GM19023 (cell line): Measurements from ENCODE around the gene OTUD1.
"Not testable (repeated sequence)": the region's sequence is repeated elsewhere in the genome, so short reads cannot be mapped to it uniquely, and the experiment has no call there.

Source experiments
- ATAC-seq: cut with Tn5 transposase; IDR thresholded peaks from one replicate; pipeline ENCODE4 v1.9.1; 2021; ENCODE audit warnings: mild to moderate bottlenecking, moderate library complexity; ENCODE audit not compliant: unreplicated experiment

The OTUD1 gene

GRCh38 chr10:23438547-23439451 lies at the start of gene OTUD1:
OTUD1 (plus strand) TSS chr10:23439075; CDS start chr10:23439458, 383 bp downstream.
- peak; percentile 81 for ATAC-seq

DNA sequence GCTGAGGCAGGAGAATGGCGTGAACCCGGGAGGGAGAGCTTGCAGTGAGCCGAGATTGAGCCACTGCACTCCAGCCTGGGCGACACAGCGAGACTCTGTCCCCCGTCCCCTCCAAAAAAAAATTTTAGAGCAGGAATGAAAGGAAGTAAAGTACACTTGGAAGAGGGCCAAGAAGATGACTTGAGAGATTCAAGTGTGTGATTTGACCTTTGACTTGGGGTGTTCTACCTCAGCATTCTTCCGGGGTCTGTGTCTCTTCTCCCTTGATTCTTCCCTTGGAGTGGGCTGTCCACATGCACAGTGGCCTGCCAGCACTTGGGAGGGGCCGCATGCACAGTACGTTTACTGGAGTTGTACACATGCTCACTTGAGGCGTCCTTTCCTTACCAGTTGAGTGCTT lies 48.5 kb upstream of the OTUD1 start:
- not testable (repeated sequence) for ATAC-seq

GRCh38 chr10:23390809-23391208 lies 48.1 kb upstream of the OTUD1 start:
- ATAC-seq, result no peak

DNA sequence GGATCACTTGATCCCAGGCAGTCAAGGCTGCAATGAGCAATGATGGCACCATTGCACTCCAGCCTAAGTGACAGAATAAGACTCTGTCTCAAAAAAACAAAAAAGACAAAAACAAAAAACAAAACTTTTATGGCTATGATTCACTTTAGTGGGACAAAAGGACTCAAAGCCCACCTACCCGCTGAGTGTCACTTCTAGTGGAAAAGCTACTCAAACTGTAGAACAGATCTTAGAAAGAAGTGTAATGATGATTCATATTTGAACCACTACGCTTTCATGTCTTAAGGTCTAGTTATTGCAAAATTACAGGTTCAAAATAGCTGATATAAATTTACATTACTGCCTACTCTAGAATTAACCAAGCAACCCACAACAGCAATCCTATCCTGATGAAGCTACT lies 47.1 kb upstream of the OTUD1 start:
- ATAC-seq, result no peak

DNA sequence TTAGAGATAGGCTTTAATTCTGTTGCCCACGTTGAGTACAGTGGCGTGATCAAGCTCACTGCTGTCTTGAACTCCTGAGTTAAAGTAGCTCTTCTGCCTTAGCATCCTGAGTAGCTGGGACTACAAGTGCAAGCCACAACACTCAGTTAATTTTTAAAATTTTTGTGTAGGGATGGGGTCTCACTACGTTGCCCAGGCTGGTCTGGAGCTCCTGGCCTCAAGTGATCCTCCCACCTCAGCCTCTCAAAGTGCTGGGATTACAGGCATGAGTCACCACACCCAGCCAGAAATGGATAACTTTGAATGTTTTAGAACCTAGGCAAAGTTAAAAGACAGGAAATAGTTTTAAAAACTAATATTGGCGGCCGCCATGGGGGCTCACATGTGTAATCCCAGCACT lies 43.9 kb upstream of the OTUD1 start:
- ATAC-seq, result no peak

DNA sequence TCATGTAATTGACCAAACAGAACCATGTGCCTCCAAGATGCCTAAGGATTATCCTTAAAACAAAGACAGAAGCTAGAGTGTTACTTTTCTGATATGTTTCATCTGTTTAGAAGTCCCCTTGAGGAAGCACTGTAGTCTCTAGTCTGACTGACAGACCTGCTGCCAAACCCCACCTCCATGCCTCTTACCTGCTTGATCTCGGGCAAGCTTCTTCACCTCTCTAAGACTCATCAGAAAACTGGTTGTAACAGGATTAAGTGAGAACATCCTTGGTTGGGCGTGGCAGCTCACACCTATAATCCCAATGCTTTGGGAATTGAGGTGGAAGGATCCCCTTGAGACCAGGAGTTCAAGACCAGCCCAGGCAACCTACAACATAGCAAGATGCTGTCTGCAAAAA lies 42.2 kb upstream of the OTUD1 start:
- no peak for ATAC-seq

GRCh38 chr10:23399701-23400144 lies 39.2 kb upstream of the OTUD1 start:
- no peak for ATAC-seq

- no peak for ATAC-seq
These were observed 36.0 kb upstream of the OTUD1 start for GRCh38 chr10:23402856-23403255.

DNA sequence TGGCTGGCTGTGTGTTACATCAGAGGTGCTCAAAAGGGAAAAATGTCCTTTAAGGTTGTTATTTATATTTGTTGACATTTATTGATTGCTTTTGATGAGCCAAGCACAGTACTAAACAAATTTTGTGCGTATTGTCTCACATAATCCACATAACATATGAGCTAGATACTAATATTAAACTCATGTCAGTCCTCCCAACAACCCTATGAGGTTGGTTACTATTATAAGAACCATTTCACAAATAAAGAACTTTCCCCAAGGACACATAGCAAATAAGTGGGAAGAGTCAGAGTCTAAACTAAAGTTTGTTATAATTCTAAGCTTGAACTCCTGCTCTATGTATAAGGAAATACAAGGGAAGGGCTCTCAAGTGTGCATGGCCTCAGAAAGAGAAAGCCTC lies 35.6 kb upstream of the OTUD1 start:
- no peak for ATAC-seq

- no peak for ATAC-seq
These were observed 35.2 kb upstream of the OTUD1 start for GRCh38 chr10:23403719-23404118.

- no peak for ATAC-seq
These were observed 34.4 kb upstream of the OTUD1 start for GRCh38 chr10:23404461-23404980.

DNA sequence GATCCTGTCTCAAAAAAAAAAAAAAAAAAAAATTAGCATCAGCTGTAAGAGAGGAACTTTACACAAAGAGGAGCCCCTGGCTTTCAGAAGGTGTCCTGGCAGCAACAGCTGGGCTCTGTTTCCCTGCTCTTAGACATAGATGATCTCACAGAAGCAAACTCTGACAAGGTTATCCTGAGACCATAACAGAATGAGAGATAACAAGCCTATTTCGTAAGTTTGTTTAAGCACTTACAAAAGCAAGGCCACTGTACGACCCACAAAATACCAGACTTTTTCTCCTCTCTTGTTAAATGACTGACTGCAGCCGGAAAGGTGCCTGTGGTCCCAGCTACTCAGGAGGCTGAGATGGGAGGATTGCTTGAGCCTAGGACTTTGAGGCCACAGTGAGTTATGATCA lies 33.3 kb upstream of the OTUD1 start:
- ATAC-seq, result no peak

GRCh38 chr10:23406409-23406808 lies 32.5 kb upstream of the OTUD1 start:
- no peak for ATAC-seq

DNA sequence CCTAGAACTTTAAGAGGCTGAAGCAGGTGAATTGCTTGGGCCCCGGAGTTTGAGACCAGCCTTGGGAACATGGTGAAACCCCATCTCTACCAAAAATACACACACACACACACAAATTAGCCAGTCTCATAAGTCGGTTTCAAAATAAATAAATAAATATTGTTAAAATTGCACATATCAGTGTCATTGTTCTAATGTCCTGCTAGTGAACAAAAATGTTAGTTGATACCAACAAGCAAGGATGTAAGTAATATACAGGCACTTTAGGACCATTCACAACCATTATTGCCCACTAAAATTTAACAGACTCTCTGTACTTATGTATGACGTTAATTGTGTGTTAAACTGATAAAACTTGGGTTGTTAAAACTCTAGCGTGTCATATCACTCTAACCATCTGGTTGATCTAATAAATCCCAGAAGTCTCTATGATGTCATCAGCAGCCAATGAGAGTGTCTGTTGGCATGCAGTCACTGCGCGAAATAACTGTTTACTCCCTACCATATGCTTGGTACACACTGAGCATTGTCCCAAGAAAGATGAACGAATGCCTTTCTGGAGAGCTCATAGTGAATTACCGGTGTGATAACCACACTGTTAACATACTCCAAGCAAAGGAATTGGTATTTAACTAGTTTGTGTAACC lies 30.4 kb upstream of the OTUD1 start:
- ATAC-seq, result no peak

GRCh38 chr10:23412223-23412622 lies 26.7 kb upstream of the OTUD1 start:
- no peak for ATAC-seq

- ATAC-seq, result peak; percentile 88
These were observed 25.2 kb upstream of the OTUD1 start for GRCh38 chr10:23413629-23414089.

- ATAC-seq, result no peak
These were observed 24.2 kb upstream of the OTUD1 start for GRCh38 chr10:23414658-23415057.

- no peak for ATAC-seq
These were observed 21.6 kb upstream of the OTUD1 start for GRCh38 chr10:23417254-23417653.

- ATAC-seq, result no peak
These were observed 20.7 kb upstream of the OTUD1 start for GRCh38 chr10:23418051-23418681.

- ATAC-seq, result no peak
These were observed 19.7 kb upstream of the OTUD1 start for GRCh38 chr10:23419201-23419600.

GRCh38 chr10:23419655-23420329 lies 19.1 kb upstream of the OTUD1 start:
- no peak for ATAC-seq
